Neural progenitor cell (in vitro differentiated cells): ENCODE measurements around the gene KRTAP5-4.

ENCODE experiments used
- CTCF ChIP-seq: fragments of 200-600 bp; sonication (generic); IDR thresholded peaks from 2 replicates; pipeline ENCODE4 v1.5.1; 2017; ENCODE audit warnings: antibody characterized with exemption, mild to moderate bottlenecking
- EZH2phosphoT487 ChIP-seq: fragments of 200-600 bp; sonication (generic); IDR thresholded peaks from 2 replicates; pipeline ENCODE4 v1.6.1; 2017; ENCODE audit warnings: antibody characterized with exemption

GRCh38 chr11:1625541-1625940 lies 3.6 kb upstream of the KRTAP5-4 start:
- no peak for TF ChIP-seq CTCF
- no peak for TF ChIP-seq EZH2phosphoT487
